ENCODE results near the gene SLC6A6.

DNA sequence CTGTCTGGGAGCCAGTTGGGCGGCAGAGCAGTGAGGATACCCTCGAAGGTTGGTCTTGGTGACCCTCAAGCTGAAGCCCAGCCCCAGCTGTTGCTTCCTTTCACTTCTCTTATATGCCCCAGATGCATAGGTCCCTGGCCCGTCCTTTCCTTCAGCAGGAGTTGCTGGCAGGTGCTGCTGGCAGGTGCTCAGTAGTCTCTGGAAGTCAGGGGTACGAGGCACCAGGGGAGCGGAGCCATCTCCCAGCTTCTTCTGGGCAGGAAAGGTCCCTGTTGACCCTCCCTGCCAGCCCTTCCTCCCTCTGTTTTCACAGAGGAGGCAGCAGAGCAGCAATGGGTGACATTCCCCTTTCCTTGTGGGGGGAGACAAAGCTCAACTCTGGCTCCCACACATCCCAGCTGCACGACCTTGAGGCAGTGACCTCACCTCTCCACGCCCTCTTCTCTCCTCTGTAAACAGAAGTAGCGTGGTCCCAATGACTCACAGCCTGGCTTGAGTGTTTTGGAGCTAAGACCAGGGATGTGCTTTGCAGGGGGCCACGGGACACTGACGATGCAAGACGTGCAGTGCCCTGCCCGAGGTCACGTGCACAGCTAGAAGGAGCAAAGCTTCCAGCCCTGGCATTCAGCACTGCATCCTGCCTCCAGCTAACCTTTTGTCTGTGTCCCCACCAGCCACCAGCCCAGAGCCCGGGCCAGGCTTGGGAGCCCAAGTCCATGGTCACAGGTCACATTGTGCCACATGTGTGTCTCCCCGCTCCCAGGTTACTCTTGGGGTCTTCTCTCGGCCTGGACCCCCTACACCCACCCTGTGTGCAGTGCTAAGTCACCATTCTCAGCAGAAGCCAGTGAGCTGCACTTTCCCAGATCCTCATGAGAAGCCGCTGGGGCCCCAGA, 49.7 kb downstream of the SLC6A6 start:
- TF ChIP-seq, protein P1, sequence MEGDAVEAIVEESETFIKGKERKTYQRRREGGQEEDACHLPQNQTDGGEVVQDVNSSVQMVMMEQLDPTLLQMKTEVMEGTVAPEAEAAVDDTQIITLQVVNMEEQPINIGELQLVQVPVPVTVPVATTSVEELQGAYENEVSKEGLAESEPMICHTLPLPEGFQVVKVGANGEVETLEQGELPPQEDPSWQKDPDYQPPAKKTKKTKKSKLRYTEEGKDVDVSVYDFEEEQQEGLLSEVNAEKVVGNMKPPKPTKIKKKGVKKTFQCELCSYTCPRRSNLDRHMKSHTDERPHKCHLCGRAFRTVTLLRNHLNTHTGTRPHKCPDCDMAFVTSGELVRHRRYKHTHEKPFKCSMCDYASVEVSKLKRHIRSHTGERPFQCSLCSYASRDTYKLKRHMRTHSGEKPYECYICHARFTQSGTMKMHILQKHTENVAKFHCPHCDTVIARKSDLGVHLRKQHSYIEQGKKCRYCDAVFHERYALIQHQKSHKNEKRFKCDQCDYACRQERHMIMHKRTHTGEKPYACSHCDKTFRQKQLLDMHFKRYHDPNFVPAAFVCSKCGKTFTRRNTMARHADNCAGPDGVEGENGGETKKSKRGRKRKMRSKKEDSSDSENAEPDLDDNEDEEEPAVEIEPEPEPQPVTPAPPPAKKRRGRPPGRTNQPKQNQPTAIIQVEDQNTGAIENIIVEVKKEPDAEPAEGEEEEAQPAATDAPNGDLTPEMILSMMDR (IDR thresholded peaks at IDR 0.05; ENCODE audit: insufficient read depth, low read depth, low read length) = no peak
- TF ChIP-seq EZH2 (IDR thresholded peaks at IDR 0.05; ENCODE audit: insufficient read depth, low read length) = no peak

Data from astrocyte (in vitro differentiated cells and primary cell).